Pancreas (tissue), 10 donors: ENCODE data around the gene NEFH. TPM values are rescaled to one million over a fixed set of nuclear protein-coding genes. Genes with fewer than 3 reads are reported as not detected.

Experiments used
- ATAC-seq, 4 donors: fragments of 200-7000 bp; cut with Tn5 transposase; one replicate each; pipeline versions ENCODE4 v1.8.0 to v1.9.1; 2020; ENCODE audit warnings: mild to moderate bottlenecking in 4 of 4, moderate library complexity in 4 of 4
- DNase-seq, 6 donors: peaks; one replicate each; pipeline ENCODE4 v3.0.0-alpha.2; 2020
- FAIRE-seq: peaks from 2 replicates; lab custom pipeline; 2012; peaks lifted over from hg19 to GRCh38; lab: Jason Lieb, UNC
- H3K27ac ChIP-seq, 4 donors: fragments of 200-600 bp; sonication (generic); 1 replicate in 3 of 4; 2 replicates in 1 of 4; pipeline versions ENCODE4 v1.5.0 to v1.8.0; 2020
- H3K27me3 ChIP-seq, 4 donors: fragments of 200-600 bp; one replicate each; pipeline ENCODE4 v1.8.0; 2021
- H3K36me3 ChIP-seq, 3 donors: fragments of 200-600 bp; sonication (generic) in 1 of 3; one replicate each; pipeline versions ENCODE4 v1.5.0 to v1.8.0; 2020 to 2021
- H3K4me1 ChIP-seq, 3 donors: fragments of 200-600 bp; one replicate each; pipeline ENCODE4 v1.8.0; 2021
- H3K4me3 ChIP-seq, 4 donors: fragments of 200-600 bp; sonication (generic) in 2 of 4; one replicate each; pipeline versions ENCODE4 v1.5.0 to v1.8.0; 2020 to 2021
- H3K9me3 ChIP-seq, 4 donors: fragments of 200-600 bp; one replicate each; pipeline ENCODE4 v1.8.0; 2021
- WGBS, 2 donors: extraction: QIAGEN DNeasy Blood & Tissue Kit; methylation state at CpG; one replicate each; pipeline ENCODE4 v1.1.7; 2013; 5-methylcytosine and 5-hydroxymethylcytosine counted together
- intact Hi-C, 3 donors: fragments of 100-400 bp; cut with DNase I; formaldehyde crosslinking; loops; one replicate each; pipeline versions ENCODE4 v1.11.1 to v1.14.2; 2022
- polyA plus RNA-seq, 2 donors: library from polyadenylated mRNA; stranded (reverse); fragments of 200-250 nt; gene quantifications; one replicate each; pipeline ENCODE4 v1.2.3, GENCODE V29; 2013
- total RNA-seq, 6 donors: library from RNA; stranded (reverse); fragmentation: NEBNext Ultra II Directional in 4 of 6; extraction: Animal tissue kit (Norgen Biotek cat#: 25700) in 4 of 6; gene quantifications; one replicate each; pipeline versions ENCODE4 v1.2.1 to v1.2.4, GENCODE V29; 2021 to 2023
- TF ChIP-seq, protein P1 (sequence below), 4 donors: fragments of 200-600 bp; sonication (generic) in 3 of 4; IDR thresholded peaks; one replicate each; pipeline versions ENCODE4 v1.5.0 to v1.8.0; 2021; ENCODE audit warnings: antibody characterized with exemption in 4 of 4
- donor health status: healthy with polysubstance abuse.
- donor health status: DM: no; HTN: no; CAD: no; lungs with moderate emphysema.
- donor health status: DM: no; HTN: no; CAD: no.
- donor health status: control.
- donor health status: control.
- donor health status: Bipolar disorder and iron deficiency.
- donor health status: DM: yes; HTN: yes; CAD: no.
- donor health status: DM: no; HTN: no; CAD: no.
- donor health status: DM: no; HTN: no; CAD: no.
- donor health status: DM: yes; HTN: yes; CAD: no.

The NEFH gene
- total and polyA plus RNA-seq, 8 donors: 0.05 to 0.99 (median 0.19) TPM

DNA sequence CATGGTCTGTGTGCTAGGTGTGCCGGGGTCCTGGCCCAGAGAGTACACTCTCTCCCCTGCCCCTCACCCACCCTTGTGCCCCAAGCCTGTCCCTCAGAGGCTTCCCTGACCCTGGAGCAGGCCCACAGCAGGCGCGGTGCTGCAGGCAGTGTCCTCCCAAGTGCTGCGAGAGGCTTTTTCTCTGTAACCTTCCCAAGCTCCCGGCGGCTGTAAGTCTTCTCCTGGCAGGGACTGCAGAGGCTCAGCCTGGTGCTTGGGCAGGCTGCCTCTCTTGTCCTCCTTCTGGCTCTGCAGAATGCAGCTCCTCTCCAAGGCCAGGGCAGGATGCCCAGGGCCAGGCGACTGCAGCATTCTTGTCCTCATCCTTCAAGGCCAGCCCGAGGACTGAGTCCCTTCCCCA, 25.7 kb upstream of the NEFH start:
- peak in 1 of 6 donors; percentile 47 for DNase-seq

DNA sequence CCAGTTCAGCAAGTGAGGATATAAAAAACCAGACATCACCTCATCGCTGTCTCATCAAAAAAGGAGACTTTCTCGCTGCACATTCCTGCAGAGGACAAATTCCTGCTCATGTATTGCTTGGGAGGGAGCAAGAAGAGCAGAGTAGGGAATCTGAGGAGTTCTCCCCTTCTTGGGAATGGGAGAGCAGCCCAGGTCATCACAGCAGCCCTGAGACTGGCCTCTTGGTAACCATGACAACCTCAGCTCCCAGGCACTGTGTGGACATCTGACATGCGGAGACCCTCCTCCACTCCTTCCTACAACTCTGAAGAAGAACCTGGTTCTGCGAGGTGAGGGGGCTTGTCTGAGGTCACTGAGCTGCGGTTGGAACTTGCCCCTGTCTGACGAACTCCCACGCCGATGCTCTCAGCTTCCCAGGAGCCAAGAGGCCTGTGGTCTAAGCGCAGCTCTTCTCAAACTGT, 23.8 kb upstream of the NEFH start:
- no peak overlapping the region for H3K27ac ChIP-seq
- H3K4me1 ChIP-seq: no peaks in the 10 kb centered on the region
- H3K9me3 ChIP-seq: no peaks in the 10 kb centered on the region
- no peaks in the 10 kb centered on the region for H3K36me3 ChIP-seq
- TF ChIP-seq, protein P1, sequence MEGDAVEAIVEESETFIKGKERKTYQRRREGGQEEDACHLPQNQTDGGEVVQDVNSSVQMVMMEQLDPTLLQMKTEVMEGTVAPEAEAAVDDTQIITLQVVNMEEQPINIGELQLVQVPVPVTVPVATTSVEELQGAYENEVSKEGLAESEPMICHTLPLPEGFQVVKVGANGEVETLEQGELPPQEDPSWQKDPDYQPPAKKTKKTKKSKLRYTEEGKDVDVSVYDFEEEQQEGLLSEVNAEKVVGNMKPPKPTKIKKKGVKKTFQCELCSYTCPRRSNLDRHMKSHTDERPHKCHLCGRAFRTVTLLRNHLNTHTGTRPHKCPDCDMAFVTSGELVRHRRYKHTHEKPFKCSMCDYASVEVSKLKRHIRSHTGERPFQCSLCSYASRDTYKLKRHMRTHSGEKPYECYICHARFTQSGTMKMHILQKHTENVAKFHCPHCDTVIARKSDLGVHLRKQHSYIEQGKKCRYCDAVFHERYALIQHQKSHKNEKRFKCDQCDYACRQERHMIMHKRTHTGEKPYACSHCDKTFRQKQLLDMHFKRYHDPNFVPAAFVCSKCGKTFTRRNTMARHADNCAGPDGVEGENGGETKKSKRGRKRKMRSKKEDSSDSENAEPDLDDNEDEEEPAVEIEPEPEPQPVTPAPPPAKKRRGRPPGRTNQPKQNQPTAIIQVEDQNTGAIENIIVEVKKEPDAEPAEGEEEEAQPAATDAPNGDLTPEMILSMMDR (IDR thresholded peaks at IDR 0.05): no peak
- intact Hi-C loops: no loop called here
- 70 to 71% methylated on average over 9 of the region's 9 CpGs for whole genome bisulfite sequencing, 2 donors
- no peaks in the 10 kb centered on the region for H3K27me3 ChIP-seq
- H3K4me3 ChIP-seq: no peak overlapping the region
- FAIRE-seq (no peak), ATAC-seq (no peak), DNase-seq (no peak)

More for the DNA sequence above, 25.7 kb upstream of the NEFH start:
- FAIRE-seq: no peak
- 67 to 79% methylated on average over 8 of the region's 8 CpGs for WGBS, 2 donors
- Histone ChIP-seq H3K27me3 (no peaks in the 10 kb centered on the region), H3K4me3 (no peak overlapping the region), H3K27ac (no peak overlapping the region), H3K36me3 (no peaks in the 10 kb centered on the region), H3K9me3 (no peaks in the 10 kb centered on the region), H3K4me1 (no peaks in the 10 kb centered on the region)
- intact Hi-C loops: no loop called here
- ATAC-seq: no peak
- TF ChIP-seq, protein P1 (IDR thresholded peaks at IDR 0.05): no peak

DNA sequence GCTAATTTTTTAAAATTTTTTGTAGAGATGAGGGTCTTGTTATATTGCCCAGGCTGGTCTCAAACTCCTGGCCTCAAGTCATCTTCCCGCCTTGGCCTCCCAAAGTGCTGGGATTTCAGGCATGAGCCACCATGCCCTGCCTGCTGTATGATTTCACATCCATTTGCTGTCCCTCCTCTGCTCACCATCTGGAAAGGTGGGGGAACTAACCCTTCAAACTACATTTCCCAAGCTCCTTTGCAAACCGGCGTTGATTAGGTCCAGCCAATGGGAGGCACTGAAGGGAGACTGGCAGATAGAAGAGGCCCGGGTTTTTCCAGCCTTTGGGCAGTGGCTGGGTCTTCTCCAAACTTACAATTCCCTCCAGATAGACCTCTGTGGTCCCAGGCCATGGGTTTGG, 22.3 kb upstream of the NEFH start:
- no peaks in the 10 kb centered on the region for H3K9me3 ChIP-seq
- no peaks in the 10 kb centered on the region for H3K4me1 ChIP-seq
- intact Hi-C loops: no loop called here
- TF ChIP-seq, protein P1 (IDR thresholded peaks at IDR 0.05): no peak
- no peak for FAIRE-seq
- H3K27me3 ChIP-seq: no peaks in the 10 kb centered on the region
- no peaks in the 10 kb centered on the region for H3K36me3 ChIP-seq
- H3K4me3 ChIP-seq: no peak overlapping the region
- H3K27ac ChIP-seq: no peak overlapping the region
- peak; percentile 40 to 76 (median 66) for ATAC-seq
- peak in 1 of 6 donors; percentile 27 for DNase-seq
- WGBS, 2 donors: 36 to 37% methylated on average over 4 of the region's 4 CpGs

DNA sequence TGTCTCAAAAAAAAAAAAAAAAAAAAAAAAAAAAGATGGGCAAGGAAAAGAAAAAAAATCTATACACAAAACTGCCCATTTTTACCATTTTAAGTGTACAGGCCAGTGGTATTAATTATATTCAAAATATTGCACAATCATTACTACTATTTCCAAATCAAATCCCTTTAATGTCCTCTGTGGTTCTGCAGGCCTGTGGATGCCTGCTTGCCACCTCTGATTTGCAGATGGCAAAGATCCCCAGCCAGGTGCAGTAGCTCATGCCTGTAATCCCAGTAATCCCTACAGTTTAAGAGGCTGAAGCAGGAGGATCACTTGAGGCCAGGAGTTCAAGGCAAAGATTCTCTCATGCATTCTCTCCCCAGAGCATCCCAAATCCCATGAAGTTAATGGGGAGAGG, 21.5 kb upstream of the NEFH start:
- no peak for FAIRE-seq
- Histone ChIP-seq H3K36me3 (no peaks in the 10 kb centered on the region), H3K9me3 (no peaks in the 10 kb centered on the region), H3K27me3 (no peaks in the 10 kb centered on the region), H3K4me1 (no peaks in the 10 kb centered on the region), H3K27ac (no peak overlapping the region), H3K4me3 (no peak overlapping the region)
- no peak for DNase-seq
- TF ChIP-seq, protein P1 (IDR thresholded peaks at IDR 0.05): no peak
- intact Hi-C loops: no loop called here
- ATAC-seq: no peak

DNA sequence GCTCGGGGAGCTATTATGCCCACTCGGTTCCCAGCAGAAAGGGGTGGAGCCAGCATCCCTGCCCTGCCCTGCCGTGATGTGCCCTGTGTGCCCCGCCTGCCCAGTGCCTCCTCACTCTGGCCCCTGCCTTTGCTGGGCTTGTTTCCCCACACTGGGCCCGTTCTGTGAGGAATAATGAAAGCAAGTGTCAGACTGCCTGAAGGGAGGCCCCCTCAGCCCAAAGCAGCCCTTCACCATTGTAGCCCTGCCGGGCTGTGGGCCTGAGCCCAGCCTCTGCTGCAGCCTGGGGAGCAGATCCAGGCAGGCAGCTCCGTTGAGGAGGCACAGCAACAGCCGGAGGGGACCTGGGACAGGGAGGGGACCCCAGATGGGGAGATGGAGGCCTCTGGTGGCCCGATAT, 20.2 kb upstream of the NEFH start:
- H3K4me3 ChIP-seq: no peak overlapping the region
- no peak overlapping the region for H3K27ac ChIP-seq
- H3K4me1 ChIP-seq: no peaks in the 10 kb centered on the region
- DNase-seq: no peak
- no peaks in the 10 kb centered on the region for H3K9me3 ChIP-seq
- no peak for ATAC-seq
- TF ChIP-seq, protein P1 (IDR thresholded peaks at IDR 0.05): no peak
- H3K36me3 ChIP-seq: no peaks in the 10 kb centered on the region
- H3K27me3 ChIP-seq: no peaks in the 10 kb centered on the region
- no peak for FAIRE-seq
- intact Hi-C loops: no loop called here
- 70% methylated on average over 9 of the region's 9 CpGs for WGBS, 2 donors
